HCT116 (cell line): ENCODE results near the gene FBH1. TPM values are rescaled to one million over a fixed set of nuclear protein-coding genes. Genes with fewer than 3 reads are reported as not detected.

Source experiments
- ATAC-seq: fragments of 200-7000 bp; cut with Tn5 transposase; 2 replicates; pipeline ENCODE4 v1.9.1; 2020; ENCODE audit warnings: mild to moderate bottlenecking, moderate library complexity
- BruUV-seq: library from RNA; stranded (reverse); fragments of 400-500 nt; replicated peaks from 2 replicates; lab custom pipeline; 2021; lab: Mats Ljungman, UMichigan
- CTCF ChIA-PET: fragments of 300-600 bp; sonication (Branson Sonifier 250); formaldehyde crosslinking; loops from one replicate; lab custom pipeline; 2021; ENCODE audit warnings: antibody characterized with exemption; lab: Charles Lee
- POLR2A ChIA-PET: fragments of 300-600, 350-600 bp; sonication (Branson Sonifier 250); formaldehyde crosslinking; loops from one replicate; lab custom pipeline; 2021; ENCODE audit warnings: antibody characterized with exemption; lab: Charles Lee
- RAD21 ChIA-PET, 2 experiments: fragments of 300-600 bp; sonication (Branson Sonifier 250); formaldehyde crosslinking; loops; one replicate each; lab custom pipeline; 2023; ENCODE audit warnings: low total read pairs in 2 of 2; ENCODE audit not compliant: uncharacterized antibody in 2 of 2, unreplicated experiment in 2 of 2, low non-redundant PET in 1 of 2; lab: Charles Lee
- DNase-seq: peaks from one replicate; pipeline ENCODE4 v3.0.0-alpha.2; 2010; ENCODE audit warnings: low read depth, low spot score
- H2AFZ ChIP-seq: fragments of 200-600 bp; shearing (Covaris generic), sonication (generic); 2 replicates; pipeline ENCODE4 v1.6.1; 2017; ENCODE audit warnings: low read depth, mixed run types, mixed read lengths, antibody characterized with exemption, low read length; ENCODE audit not compliant: poor library complexity, severe bottlenecking
- H3K27ac ChIP-seq: 2 replicates; pipeline ENCODE4 v1.5.1; 2012; ENCODE audit warnings: low read depth, low read length
- H3K27me3 ChIP-seq: fragments of 200-600 bp; sonication (generic); 2 replicates; pipeline ENCODE4 v1.6.1; 2016; ENCODE audit warnings: mixed run types, low read length, mixed read lengths; ENCODE audit not compliant: insufficient read depth
- H3K36me3 ChIP-seq, 2 experiments: fragments of 200-500 bp in 1 of 2; fragments of 200-600 bp in 1 of 2; sonication (Bioruptor generic) in 1 of 2; sonication (generic) in 1 of 2; 2 replicates each; pipeline versions ENCODE4 v1.5.1 to v1.6.1; 2014 to 2016; ENCODE audit warnings: low read length in 2 of 2, inconsistent platforms in 1 of 2, mixed read lengths in 1 of 2, mixed run types in 1 of 2; ENCODE audit not compliant: insufficient read depth in 2 of 2, control insufficient read depth in 1 of 2
- H3K4me1 ChIP-seq, 2 experiments: fragments of 200-600 bp in 1 of 2; sonication (generic) in 1 of 2; 2 replicates each; pipeline versions ENCODE4 v1.5.1 to v1.6.1; 2012 to 2017; ENCODE audit warnings: low read length in 2 of 2, inconsistent platforms in 1 of 2, mild to moderate bottlenecking in 1 of 2, mixed read lengths in 1 of 2, mixed run types in 1 of 2, moderate library complexity in 1 of 2; ENCODE audit not compliant: insufficient read depth in 2 of 2, control insufficient read depth in 1 of 2
- H3K4me2 ChIP-seq: fragments of 200-600 bp; sonication (generic); 2 replicates; pipeline ENCODE4 v1.6.1; 2017; ENCODE audit warnings: mixed run types, low read length, mixed read lengths
- H3K4me3 ChIP-seq, 2 experiments: fragments of 200-600 bp in 1 of 2; sonication (generic) in 1 of 2; replicated peaks in 1 of 2; 2 replicates each; pipeline ENCODE4 v1.5.1; 2011 to 2016; ENCODE audit warnings: low read length in 2 of 2, control low read depth in 1 of 2, low read depth in 1 of 2, mild to moderate bottlenecking in 1 of 2, mixed read lengths in 1 of 2, mixed run types in 1 of 2
- H3K79me2 ChIP-seq: fragments of 200-600 bp; sonication (generic); 2 replicates; pipeline ENCODE4 v1.6.1; 2017; ENCODE audit warnings: mild to moderate bottlenecking, mixed run types, low read length, moderate library complexity, mixed read lengths; ENCODE audit not compliant: insufficient read depth
- H3K9ac ChIP-seq: fragments of 200-600 bp; sonication (generic); 2 replicates; pipeline ENCODE4 v1.6.1; 2016; ENCODE audit warnings: low read length, mixed read lengths
- H3K9me2 ChIP-seq: fragments of 200-600 bp; sonication (generic), shearing (Covaris generic); 2 replicates; pipeline ENCODE4 v1.6.1; 2017; ENCODE audit warnings: mixed run types, mild to moderate bottlenecking, moderate library complexity; ENCODE audit not compliant: insufficient read depth
- H3K9me3 ChIP-seq, 2 experiments: fragments of 200-500 bp in 1 of 2; fragments of 200-600 bp in 1 of 2; sonication (Bioruptor generic) in 1 of 2; sonication (generic) in 1 of 2; 2 replicates each; pipeline ENCODE4 v1.6.1; 2014 to 2017; ENCODE audit warnings: low read length in 2 of 2, mixed read lengths in 2 of 2, inconsistent platforms in 1 of 2, low read depth in 1 of 2, mild to moderate bottlenecking in 1 of 2, mixed run types in 1 of 2, moderate library complexity in 1 of 2; ENCODE audit not compliant: control insufficient read depth in 1 of 2, insufficient read depth in 1 of 2
- H4K20me1 ChIP-seq: fragments of 200-600 bp; sonication (generic), shearing (Covaris generic); 2 replicates; pipeline ENCODE4 v1.6.1; 2017; ENCODE audit warnings: mixed run types, mild to moderate bottlenecking, moderate library complexity; ENCODE audit not compliant: insufficient read depth
- CBX3 ChIP-seq: IDR thresholded peaks from 2 replicates; pipeline ENCODE4 v1.6.1; 2012; ENCODE audit warnings: low read depth
- CEBPB ChIP-seq: IDR thresholded peaks from 2 replicates; pipeline ENCODE4 v1.6.1; 2012; ENCODE audit warnings: low read depth
- EGR1 ChIP-seq: IDR thresholded peaks from 2 replicates; pipeline ENCODE4 v1.6.1; 2012; ENCODE audit warnings: low read depth
- EZH2phosphoT487 ChIP-seq: fragments of 200-600 bp; IDR thresholded peaks from 2 replicates; pipeline ENCODE4 v1.6.1; 2018; ENCODE audit warnings: antibody characterized with exemption, borderline replicate concordance
- JUND ChIP-seq: IDR thresholded peaks from 2 replicates; pipeline ENCODE4 v1.6.1; 2012
- POLR2A ChIP-seq: IDR thresholded peaks from 2 replicates; pipeline ENCODE4 v1.7.0; 2011; ENCODE audit warnings: borderline replicate concordance; ENCODE audit not compliant: insufficient read depth, insufficient read length; ENCODE audit errors: extremely low read depth
- POLR2AphosphoS5 ChIP-seq: IDR thresholded peaks from 2 replicates; pipeline ENCODE4 v1.6.1; 2011; ENCODE audit warnings: mild to moderate bottlenecking, low read depth, low read length, moderate library complexity
- SIN3A ChIP-seq: IDR thresholded peaks from 2 replicates; pipeline ENCODE4 v1.6.1; 2012; ENCODE audit warnings: low read depth
- SRF ChIP-seq: IDR thresholded peaks from 2 replicates; pipeline ENCODE4 v1.6.1; 2012; ENCODE audit warnings: low read depth
- YY1 ChIP-seq: IDR thresholded peaks from 2 replicates; pipeline ENCODE4 v1.6.1; 2011; ENCODE audit warnings: low read length, low read depth, moderate library complexity, mild to moderate bottlenecking; ENCODE audit not compliant: insufficient replicate concordance; ENCODE audit errors: extremely low read depth
- ZFX ChIP-seq: fragments of 450-650 bp; IDR thresholded peaks from 2 replicates; pipeline ENCODE4 v1.6.1; 2017
- intact Hi-C: fragments of 100-400 bp; cut with micrococcal nuclease; formaldehyde crosslinking; loops from 2 replicates; pipeline ENCODE4 v1.10.0; 2022
- total RNA-seq: library from RNA; stranded (reverse); gene quantifications from one replicate; pipeline ENCODE4 v1.2.1, GENCODE V29; 2021; ENCODE audit not compliant: unreplicated experiment
- TF ChIP-seq, protein P1 (sequence below): IDR thresholded peaks from 2 replicates; pipeline ENCODE4 v1.6.1; 2012; ENCODE audit warnings: low read depth
- TF ChIP-seq, protein P2 (sequence below): IDR thresholded peaks from 2 replicates; pipeline ENCODE4 v1.6.1; 2011; ENCODE audit warnings: mild to moderate bottlenecking, low read length, moderate library complexity; ENCODE audit not compliant: insufficient replicate concordance; ENCODE audit errors: extremely low read depth
- TF ChIP-seq, protein P3 (sequence below): IDR thresholded peaks from 2 replicates; pipeline ENCODE4 v1.6.1; 2012

The FBH1 gene
- total RNA-seq, 1 experiment from 2014 or later: 70.2 TPM

DNA sequence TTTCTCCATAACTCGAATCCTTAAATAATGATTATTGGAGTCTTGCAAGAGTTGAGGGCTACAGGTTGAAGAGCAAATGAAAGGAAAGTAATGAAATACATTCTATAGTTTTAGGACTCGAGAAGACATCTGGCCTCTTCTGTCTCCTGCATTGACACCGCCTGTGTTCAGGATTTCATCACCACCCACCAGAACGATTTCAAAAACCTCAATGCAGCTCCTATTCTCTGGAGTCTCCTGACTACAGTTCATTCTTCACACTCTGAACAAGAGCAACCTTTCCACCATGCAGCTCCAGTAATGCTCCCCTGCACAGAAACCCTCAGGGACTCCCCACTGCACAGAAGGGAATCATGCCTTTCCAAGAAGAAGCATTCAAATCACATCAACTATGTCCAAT lies 81.8 kb downstream of the FBH1 start (continued):
- TF ChIP-seq, protein P1, sequence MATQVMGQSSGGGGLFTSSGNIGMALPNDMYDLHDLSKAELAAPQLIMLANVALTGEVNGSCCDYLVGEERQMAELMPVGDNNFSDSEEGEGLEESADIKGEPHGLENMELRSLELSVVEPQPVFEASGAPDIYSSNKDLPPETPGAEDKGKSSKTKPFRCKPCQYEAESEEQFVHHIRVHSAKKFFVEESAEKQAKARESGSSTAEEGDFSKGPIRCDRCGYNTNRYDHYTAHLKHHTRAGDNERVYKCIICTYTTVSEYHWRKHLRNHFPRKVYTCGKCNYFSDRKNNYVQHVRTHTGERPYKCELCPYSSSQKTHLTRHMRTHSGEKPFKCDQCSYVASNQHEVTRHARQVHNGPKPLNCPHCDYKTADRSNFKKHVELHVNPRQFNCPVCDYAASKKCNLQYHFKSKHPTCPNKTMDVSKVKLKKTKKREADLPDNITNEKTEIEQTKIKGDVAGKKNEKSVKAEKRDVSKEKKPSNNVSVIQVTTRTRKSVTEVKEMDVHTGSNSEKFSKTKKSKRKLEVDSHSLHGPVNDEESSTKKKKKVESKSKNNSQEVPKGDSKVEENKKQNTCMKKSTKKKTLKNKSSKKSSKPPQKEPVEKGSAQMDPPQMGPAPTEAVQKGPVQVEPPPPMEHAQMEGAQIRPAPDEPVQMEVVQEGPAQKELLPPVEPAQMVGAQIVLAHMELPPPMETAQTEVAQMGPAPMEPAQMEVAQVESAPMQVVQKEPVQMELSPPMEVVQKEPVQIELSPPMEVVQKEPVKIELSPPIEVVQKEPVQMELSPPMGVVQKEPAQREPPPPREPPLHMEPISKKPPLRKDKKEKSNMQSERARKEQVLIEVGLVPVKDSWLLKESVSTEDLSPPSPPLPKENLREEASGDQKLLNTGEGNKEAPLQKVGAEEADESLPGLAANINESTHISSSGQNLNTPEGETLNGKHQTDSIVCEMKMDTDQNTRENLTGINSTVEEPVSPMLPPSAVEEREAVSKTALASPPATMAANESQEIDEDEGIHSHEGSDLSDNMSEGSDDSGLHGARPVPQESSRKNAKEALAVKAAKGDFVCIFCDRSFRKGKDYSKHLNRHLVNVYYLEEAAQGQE: no peak
- TF ChIP-seq JUND: no peak
- no peak for TF ChIP-seq CBX3
- TF ChIP-seq ZFX: no peak
- no peak for TF ChIP-seq SRF
- TF ChIP-seq YY1: no peak
- TF ChIP-seq EZH2phosphoT487: no peak
- no peak for TF ChIP-seq CEBPB
- no peak for TF ChIP-seq SIN3A

DNA sequence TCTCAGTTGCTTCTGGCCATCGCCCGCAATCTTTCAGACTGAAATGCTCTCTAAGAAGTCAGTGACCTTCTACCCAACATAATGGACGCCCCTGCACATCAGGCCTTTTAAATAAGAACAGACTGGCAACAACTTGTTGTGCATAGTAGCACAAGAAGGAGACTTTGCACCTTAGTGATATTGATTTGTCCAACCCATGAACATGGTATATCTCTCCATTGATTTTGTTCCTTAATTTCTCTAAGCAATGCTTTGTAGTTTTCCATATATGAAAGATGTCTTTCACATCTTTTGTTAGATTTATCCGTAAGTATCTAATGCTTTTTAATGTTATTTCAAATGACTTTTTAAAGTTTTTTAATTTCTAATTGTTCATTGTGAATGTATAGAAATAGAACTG lies 83.0 kb downstream of the FBH1 start:
- Histone ChIP-seq H3K4me3 (no peak overlapping the region), H3K9ac (no peak overlapping the region), H4K20me1 (no peaks in the 10 kb centered on the region), H3K4me1 (peaks cover 2 to 22% of the 10 kb centered on the region in 2 experiments; a peak in 3 of 4 replicates), H3K79me2 (peaks cover 47% of the 10 kb centered on the region), H3K9me2 (no peaks in the 10 kb centered on the region), H2AFZ (no peak overlapping the region), H3K4me2 (no peak overlapping the region), H3K27ac (no peak overlapping the region), H3K9me3 (no peaks in the 10 kb centered on the region), H3K36me3 (no peaks in the 10 kb centered on the region), H3K27me3 (no peaks in the 10 kb centered on the region)
- BruUV-seq: no TSS peak
- ATAC-seq: no peak
- ChIA-PET CTCF (no interaction called here), RAD21 (no interaction called here), POLR2A (no interaction called here)
- no peak for DNase-seq
- intact Hi-C loops: loop anchor here (10.0 kb wide), 1 partner anchor 112 kb away; the partner anchor contains the start of gene RBM17
- TF ChIP-seq, protein P1: no peak
- TF ChIP-seq CBX3 (no peak), POLR2AphosphoS5 (no peak), SRF (no peak), ZFX (no peak), POLR2A (no peak), JUND (no peak), CEBPB (no peak), SIN3A (no peak), EGR1 (no peak)
- TF ChIP-seq, protein P2, sequence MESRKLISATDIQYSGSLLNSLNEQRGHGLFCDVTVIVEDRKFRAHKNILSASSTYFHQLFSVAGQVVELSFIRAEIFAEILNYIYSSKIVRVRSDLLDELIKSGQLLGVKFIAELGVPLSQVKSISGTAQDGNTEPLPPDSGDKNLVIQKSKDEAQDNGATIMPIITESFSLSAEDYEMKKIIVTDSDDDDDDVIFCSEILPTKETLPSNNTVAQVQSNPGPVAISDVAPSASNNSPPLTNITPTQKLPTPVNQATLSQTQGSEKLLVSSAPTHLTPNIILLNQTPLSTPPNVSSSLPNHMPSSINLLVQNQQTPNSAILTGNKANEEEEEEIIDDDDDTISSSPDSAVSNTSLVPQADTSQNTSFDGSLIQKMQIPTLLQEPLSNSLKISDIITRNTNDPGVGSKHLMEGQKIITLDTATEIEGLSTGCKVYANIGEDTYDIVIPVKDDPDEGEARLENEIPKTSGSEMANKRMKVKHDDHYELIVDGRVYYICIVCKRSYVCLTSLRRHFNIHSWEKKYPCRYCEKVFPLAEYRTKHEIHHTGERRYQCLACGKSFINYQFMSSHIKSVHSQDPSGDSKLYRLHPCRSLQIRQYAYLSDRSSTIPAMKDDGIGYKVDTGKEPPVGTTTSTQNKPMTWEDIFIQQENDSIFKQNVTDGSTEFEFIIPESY: no peak
- TF ChIP-seq, protein P3, sequence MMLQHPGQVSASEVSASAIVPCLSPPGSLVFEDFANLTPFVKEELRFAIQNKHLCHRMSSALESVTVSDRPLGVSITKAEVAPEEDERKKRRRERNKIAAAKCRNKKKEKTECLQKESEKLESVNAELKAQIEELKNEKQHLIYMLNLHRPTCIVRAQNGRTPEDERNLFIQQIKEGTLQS: no peak
